GM12892 (cell line): ENCODE data around the gene MAP3K21.

Experiments
- DNase-seq: peaks from one replicate; pipeline ENCODE4 v3.0.0; 2011; ENCODE audit not compliant: insufficient read length
- FAIRE-seq: peaks from 2 replicates; lab custom pipeline; 2011; peaks lifted over from hg19 to GRCh38; lab: Jason Lieb, UNC
- POLR2A ChIP-seq: IDR thresholded peaks from 2 replicates; pipeline ENCODE4 v1.6.1; 2011; ENCODE audit warnings: low read depth, low read length, control low read depth
- POLR2AphosphoS5 ChIP-seq: IDR thresholded peaks from 2 replicates; pipeline ENCODE4 v1.6.1; 2011; ENCODE audit warnings: low read depth, low read length, control low read depth
- TAF1 ChIP-seq: IDR thresholded peaks from 2 replicates; pipeline ENCODE4 v1.6.1; 2011; ENCODE audit warnings: low read depth, mild to moderate bottlenecking, control low read depth, low read length, borderline replicate concordance

MAP3K21 gene

GRCh38 chr1:233326811-233327650, 493 bp upstream of the MAP3K21 start:
- DNase-seq (peak; percentile 59), FAIRE-seq (peak; percentile 50)
- no peak for TF ChIP-seq POLR2AphosphoS5
- TF ChIP-seq POLR2A: no peak
- no peak for TF ChIP-seq TAF1

GRCh38 chr1:233328142-233328921, 808 bp downstream of the MAP3K21 start:
- DNase-seq: peak; percentile 14
- TF ChIP-seq TAF1 (no peak), POLR2AphosphoS5 (no peak), POLR2A (no peak)
- no peak for FAIRE-seq

DNA sequence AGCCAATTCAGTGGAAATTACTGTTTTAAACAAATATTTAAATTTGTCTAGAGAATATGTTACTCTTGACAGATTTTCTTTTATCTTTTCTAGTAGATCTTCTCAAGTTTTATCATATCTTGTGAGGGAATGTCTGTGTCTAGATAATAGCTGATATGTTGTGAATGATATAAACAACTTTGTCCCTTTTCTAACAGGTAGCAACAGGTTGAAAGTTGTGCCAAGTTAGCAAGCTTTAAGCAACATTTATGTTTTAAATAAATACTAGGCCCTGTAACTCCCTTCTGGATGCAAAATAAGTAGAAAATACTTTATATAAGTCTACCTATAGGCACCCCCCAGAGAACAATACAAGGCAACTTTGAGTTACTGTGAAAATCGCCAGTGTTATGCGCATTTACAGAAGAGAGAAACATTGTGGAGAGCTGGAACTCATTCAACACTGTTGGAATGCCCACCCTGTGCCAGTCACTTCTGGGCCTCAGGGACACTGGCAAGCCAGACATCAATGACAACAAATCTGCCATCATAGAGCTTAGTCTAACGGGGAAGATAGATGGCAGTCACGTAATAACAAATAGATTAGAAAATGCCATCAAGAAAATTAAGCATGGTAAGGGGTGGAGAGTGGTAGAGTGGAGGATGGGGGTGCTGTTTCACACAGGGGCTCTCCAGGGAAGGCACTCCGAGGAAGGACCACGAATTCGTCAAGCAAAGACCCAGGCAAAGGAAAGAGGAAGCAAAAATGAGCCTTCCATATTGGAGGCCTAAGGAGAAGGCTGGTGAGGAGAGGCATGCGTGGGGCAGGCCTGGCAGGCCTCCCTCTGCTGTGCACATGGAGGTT, 4.4 kb downstream of the MAP3K21 start:
- TF ChIP-seq POLR2AphosphoS5: no peak
- TF ChIP-seq TAF1: no peak
- TF ChIP-seq POLR2A: no peak
- no peak for FAIRE-seq
- DNase-seq: no peak

- DNase-seq (no peak), FAIRE-seq (no peak)
- TF ChIP-seq POLR2AphosphoS5 (no peak), TAF1 (no peak), POLR2A (no peak)
Measured at GRCh38 chr1:233333086-233333485, 5.6 kb downstream of the MAP3K21 start.

- DNase-seq (no peak), FAIRE-seq (no peak)
- no peak for TF ChIP-seq TAF1
- TF ChIP-seq POLR2A: no peak
- TF ChIP-seq POLR2AphosphoS5: no peak
Measured at GRCh38 chr1:233334092-233334491, 6.6 kb downstream of the MAP3K21 start.

- FAIRE-seq: no peak
- TF ChIP-seq POLR2A (no peak), TAF1 (no peak), POLR2AphosphoS5 (no peak)
Measured at GRCh38 chr1:233336554-233337456, 9.3 kb downstream of the MAP3K21 start.

DNA sequence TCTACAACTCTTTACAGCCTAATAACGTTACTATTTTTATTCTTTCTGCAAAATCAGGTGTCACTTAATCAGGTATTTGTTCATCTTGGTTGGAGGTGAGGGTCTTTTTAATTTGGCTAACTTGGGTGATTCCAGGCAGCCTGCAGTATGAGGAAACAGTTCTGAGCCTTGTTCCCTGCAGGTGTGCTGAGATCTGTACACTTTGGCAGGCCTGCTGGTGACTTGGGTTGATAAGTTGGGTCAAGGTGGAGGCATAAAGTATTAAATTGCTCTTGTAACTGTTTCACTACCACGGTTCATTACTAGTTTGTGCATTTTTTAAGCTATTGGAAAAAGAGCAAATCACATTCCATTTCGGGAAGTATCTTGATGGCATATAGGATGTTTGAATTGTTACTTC, 10.0 kb downstream of the MAP3K21 start:
- DNase-seq (no peak), FAIRE-seq (no peak)
- no peak for TF ChIP-seq POLR2AphosphoS5
- no peak for TF ChIP-seq POLR2A
- TF ChIP-seq TAF1: no peak

More at GRCh38 chr1:233336554-233337456, 9.3 kb downstream of the MAP3K21 start:
- DNase-seq: no peak

DNA sequence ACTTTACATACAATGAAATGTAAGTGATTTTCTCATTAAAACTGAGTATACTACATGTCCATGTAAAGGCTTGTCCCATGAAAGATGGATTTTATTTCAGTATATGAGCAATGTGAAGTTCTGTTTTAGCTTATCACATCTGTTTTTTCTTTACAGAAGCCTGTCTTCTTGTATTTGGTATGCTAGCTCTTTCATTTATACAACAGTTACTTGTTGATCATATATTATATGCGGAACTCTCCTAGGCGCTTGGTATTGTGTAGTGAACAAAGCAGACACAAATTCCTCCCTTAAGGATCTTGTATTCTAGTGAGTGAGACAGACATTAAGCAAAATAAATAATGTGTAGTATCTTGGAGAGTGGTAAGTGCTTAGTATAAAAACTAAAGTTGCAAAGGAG, 10.6 kb downstream of the MAP3K21 start:
- TF ChIP-seq POLR2A (no peak), POLR2AphosphoS5 (no peak), TAF1 (no peak)
- DNase-seq (no peak), FAIRE-seq (no peak)

- DNase-seq (no peak), FAIRE-seq (no peak)
- TF ChIP-seq POLR2A (no peak), TAF1 (no peak), POLR2AphosphoS5 (no peak)
Measured at GRCh38 chr1:233340031-233340555, 12.6 kb downstream of the MAP3K21 start.

DNA sequence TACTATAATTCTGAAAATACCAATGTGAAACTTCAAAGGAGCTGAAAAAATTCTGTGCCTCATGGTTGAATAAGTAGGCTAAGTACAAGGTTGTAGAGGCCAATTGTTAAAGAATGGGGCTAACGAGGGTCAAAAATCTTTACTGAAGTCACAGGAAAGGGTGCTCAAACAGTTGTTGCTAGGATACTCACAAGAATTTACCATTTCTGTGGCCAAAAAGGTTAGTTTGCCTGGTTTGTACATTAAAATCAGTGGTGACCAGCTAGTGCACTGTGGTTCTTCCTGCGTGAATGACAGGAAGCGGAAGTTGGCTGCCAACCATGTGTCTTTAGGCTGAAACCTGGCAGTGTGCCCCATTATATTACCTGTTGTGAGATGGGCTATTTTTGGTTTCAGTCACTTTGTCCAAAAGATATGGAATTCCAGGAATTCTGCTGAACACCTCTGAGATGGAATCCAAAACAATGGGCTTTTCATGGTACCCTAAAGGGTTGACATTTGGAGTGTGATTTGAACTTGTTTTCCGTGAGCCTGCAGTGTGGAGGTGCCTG, 13.5 kb downstream of the MAP3K21 start:
- FAIRE-seq (peak; percentile 38), DNase-seq (no peak)
- no peak for TF ChIP-seq TAF1
- no peak for TF ChIP-seq POLR2AphosphoS5
- no peak for TF ChIP-seq POLR2A

DNA sequence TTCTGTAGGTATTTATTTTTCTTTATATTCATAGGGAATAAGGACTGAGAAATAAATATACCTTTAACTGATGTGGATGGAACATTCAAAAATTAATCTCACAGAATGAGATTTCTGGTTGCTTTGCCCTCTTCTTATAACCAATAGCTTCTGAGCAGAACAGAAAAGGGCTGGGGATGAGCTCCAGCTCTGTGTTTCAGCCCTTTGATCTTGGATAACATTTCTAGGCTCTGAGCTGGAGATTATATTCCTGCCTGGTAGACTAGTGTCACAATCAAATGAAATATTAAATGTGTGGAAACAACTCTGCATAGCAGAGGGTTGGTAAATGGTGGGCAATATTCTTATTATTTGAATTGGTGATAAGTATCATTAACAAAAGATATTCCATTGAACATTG, 14.6 kb downstream of the MAP3K21 start:
- no peak for TF ChIP-seq TAF1
- no peak for TF ChIP-seq POLR2AphosphoS5
- no peak for TF ChIP-seq POLR2A
- no peak for FAIRE-seq
- no peak for DNase-seq
